Liver (tissue), 3 donors: ENCODE measurements around the gene INSYN2B.

Experiments used
- RAD21 ChIP-seq, 2 donors: IDR thresholded peaks; 2 replicates each; pipeline ENCODE4 v1.6.1; 2016; ENCODE audit warnings: antibody characterized with exemption in 2 of 2, mild to moderate bottlenecking in 2 of 2
- REST ChIP-seq: IDR thresholded peaks from 2 replicates; pipeline ENCODE4 v1.6.1; 2016; ENCODE audit warnings: antibody characterized with exemption, mild to moderate bottlenecking
- SP1 ChIP-seq: IDR thresholded peaks from 2 replicates; pipeline ENCODE4 v1.6.1; 2018; ENCODE audit warnings: antibody characterized with exemption, mild to moderate bottlenecking
- TAF1 ChIP-seq: conservative IDR thresholded peaks from 2 replicates; pipeline ENCODE4 v1.6.1; 2016; ENCODE audit warnings: antibody characterized with exemption, mild to moderate bottlenecking
- TF ChIP-seq, protein P1 (sequence below): fragments of 150-350 bp; IDR thresholded peaks from 2 replicates; pipeline ENCODE4 v1.5.1; 2017; ENCODE audit warnings: improper control_type of control experiment, low read depth, low read length; ENCODE audit not compliant: missing input control
- TF ChIP-seq, protein P2 (sequence below): IDR thresholded peaks from 2 replicates; pipeline ENCODE4 v1.6.1; 2016; ENCODE audit warnings: antibody characterized with exemption
- donor health status: healthy.
- donor health status: healthy.

GRCh38 chr5:169923988-169924387, 56.3 kb downstream of the INSYN2B start:
- TF ChIP-seq, protein P1, sequence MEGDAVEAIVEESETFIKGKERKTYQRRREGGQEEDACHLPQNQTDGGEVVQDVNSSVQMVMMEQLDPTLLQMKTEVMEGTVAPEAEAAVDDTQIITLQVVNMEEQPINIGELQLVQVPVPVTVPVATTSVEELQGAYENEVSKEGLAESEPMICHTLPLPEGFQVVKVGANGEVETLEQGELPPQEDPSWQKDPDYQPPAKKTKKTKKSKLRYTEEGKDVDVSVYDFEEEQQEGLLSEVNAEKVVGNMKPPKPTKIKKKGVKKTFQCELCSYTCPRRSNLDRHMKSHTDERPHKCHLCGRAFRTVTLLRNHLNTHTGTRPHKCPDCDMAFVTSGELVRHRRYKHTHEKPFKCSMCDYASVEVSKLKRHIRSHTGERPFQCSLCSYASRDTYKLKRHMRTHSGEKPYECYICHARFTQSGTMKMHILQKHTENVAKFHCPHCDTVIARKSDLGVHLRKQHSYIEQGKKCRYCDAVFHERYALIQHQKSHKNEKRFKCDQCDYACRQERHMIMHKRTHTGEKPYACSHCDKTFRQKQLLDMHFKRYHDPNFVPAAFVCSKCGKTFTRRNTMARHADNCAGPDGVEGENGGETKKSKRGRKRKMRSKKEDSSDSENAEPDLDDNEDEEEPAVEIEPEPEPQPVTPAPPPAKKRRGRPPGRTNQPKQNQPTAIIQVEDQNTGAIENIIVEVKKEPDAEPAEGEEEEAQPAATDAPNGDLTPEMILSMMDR = no peak
- TF ChIP-seq, protein P2, sequence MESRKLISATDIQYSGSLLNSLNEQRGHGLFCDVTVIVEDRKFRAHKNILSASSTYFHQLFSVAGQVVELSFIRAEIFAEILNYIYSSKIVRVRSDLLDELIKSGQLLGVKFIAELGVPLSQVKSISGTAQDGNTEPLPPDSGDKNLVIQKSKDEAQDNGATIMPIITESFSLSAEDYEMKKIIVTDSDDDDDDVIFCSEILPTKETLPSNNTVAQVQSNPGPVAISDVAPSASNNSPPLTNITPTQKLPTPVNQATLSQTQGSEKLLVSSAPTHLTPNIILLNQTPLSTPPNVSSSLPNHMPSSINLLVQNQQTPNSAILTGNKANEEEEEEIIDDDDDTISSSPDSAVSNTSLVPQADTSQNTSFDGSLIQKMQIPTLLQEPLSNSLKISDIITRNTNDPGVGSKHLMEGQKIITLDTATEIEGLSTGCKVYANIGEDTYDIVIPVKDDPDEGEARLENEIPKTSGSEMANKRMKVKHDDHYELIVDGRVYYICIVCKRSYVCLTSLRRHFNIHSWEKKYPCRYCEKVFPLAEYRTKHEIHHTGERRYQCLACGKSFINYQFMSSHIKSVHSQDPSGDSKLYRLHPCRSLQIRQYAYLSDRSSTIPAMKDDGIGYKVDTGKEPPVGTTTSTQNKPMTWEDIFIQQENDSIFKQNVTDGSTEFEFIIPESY = no peak
- TF ChIP-seq SP1 = no peak
- no peak for TF ChIP-seq RAD21 (IDR thresholded peaks at IDR 0.05)
- TF ChIP-seq REST = no peak
- no peak for TF ChIP-seq TAF1
